Testis (tissue), 2 donors: Measurements from ENCODE around the gene HNRNPH1.

Source experiments
- CTCF ChIP-seq, 3 experiments: fragments of 450-650 bp in 2 of 3; fragments of 200-600 bp in 1 of 3; sonication (generic) in 1 of 3; IDR thresholded peaks; one replicate each; pipeline ENCODE4 v1.5.1; 2016 to 2019; ENCODE audit warnings: antibody characterized with exemption in 3 of 3, mild to moderate bottlenecking in 2 of 3, moderate library complexity in 1 of 3
- POLR2A ChIP-seq: fragments of 450-650 bp; IDR thresholded peaks from one replicate; pipeline ENCODE4 v1.6.1; 2017; ENCODE audit warnings: antibody characterized with exemption, mild to moderate bottlenecking, moderate library complexity

DNA sequence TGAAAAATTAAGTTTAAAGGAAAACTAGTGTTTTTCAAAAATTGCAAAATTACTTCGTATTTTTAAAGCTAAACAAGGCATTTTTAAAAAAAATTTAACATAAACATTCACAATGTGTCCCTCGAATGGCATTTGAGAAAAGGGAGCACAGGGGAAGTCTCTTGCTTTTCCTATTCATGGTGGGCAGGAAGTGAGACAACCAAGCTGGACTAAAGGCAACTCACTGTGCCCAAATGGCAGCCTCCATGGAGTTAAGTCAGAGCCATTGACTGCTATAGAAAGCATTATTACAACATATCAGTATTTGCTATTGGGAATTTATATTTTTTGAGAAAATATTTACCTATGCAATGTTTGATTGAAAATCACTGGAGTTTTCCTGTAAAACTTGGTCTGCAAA lies 8.3 kb downstream of the HNRNPH1 start:
- TF ChIP-seq CTCF (IDR thresholded peaks at IDR 0.05) (no peak), POLR2A (no peak)
